ENCODE measurements around the gene CELA2A.

DNA sequence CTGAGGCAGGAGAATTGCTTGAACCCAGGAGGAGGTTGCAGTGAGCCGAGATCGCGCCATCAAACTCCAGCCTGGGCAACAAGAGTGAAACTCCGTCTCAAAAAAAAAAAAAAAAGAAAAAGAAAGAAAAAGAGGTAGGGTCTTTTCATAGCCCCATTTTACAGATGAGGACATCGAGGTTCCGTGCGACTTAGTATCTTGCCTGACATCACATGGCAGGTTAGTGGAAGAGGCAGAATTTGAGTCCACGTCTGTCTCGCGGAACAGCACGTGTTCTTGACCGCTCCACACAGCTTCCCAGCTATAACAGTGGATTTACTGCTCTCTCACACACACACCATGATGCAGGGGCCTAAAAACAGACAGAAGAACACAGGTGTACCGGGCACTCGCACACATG, 17.2 kb upstream of the CELA2A start:
- no peak for TF ChIP-seq NR2C2 (IDR thresholded peaks at IDR 0.05; ENCODE audit: borderline replicate concordance, control insufficient read depth, insufficient read length, low read depth)
- TF ChIP-seq, protein P1, sequence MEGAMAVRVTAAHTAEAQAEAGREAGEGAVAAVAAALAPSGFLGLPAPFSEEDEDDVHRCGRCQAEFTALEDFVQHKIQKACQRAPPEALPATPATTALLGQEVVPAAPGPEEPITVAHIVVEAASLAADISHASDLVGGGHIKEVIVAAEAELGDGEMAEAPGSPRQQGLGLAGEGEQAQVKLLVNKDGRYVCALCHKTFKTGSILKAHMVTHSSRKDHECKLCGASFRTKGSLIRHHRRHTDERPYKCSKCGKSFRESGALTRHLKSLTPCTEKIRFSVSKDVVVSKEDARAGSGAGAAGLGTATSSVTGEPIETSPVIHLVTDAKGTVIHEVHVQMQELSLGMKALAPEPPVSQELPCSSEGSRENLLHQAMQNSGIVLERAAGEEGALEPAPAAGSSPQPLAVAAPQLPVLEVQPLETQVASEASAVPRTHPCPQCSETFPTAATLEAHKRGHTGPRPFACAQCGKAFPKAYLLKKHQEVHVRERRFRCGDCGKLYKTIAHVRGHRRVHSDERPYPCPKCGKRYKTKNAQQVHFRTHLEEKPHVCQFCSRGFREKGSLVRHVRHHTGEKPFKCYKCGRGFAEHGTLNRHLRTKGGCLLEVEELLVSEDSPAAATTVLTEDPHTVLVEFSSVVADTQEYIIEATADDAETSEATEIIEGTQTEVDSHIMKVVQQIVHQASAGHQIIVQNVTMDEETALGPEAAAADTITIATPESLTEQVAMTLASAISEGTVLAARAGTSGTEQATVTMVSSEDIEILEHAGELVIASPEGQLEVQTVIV (IDR thresholded peaks at IDR 0.05; ENCODE audit: borderline replicate concordance, partially characterized antibody): no peak
